K562 (cell line): ENCODE data around the gene CLCNKB. TPM values are rescaled to one million over a fixed set of nuclear protein-coding genes. Genes with fewer than 3 reads are reported as not detected.

Source experiments
- CBX1 ChIP-seq: sonication (generic); IDR thresholded peaks from 2 replicates; pipeline ENCODE4 v1.6.1; 2016; ENCODE audit warnings: antibody characterized with exemption, low read depth, mild to moderate bottlenecking
- CREB3L1 ChIP-seq: fragments of 450-650 bp; IDR thresholded peaks from 2 replicates; pipeline ENCODE4 v1.6.1; 2014; ENCODE audit warnings: low read depth, mild to moderate bottlenecking, moderate library complexity, borderline replicate concordance
- CTCF ChIP-seq, 3 experiments: IDR thresholded peaks in 2 of 3; conservative IDR thresholded peaks in 1 of 3; 2 replicates each; pipeline ENCODE4 v1.5.1; 2011 to 2012; ENCODE audit warnings: low read length in 3 of 3, mild to moderate bottlenecking in 3 of 3, control low read depth in 2 of 3, improper control_type of control experiment in 1 of 3, inconsistent platforms in 1 of 3, low read depth in 1 of 3, mixed read lengths in 1 of 3, moderate library complexity in 1 of 3; ENCODE audit not compliant: insufficient read depth in 2 of 3
- HLTF ChIP-seq: fragments of 450-650 bp; IDR thresholded peaks from 2 replicates; pipeline ENCODE4 v1.6.1; 2016
- KLF1 ChIP-seq: fragments of 450-650 bp; IDR thresholded peaks from 2 replicates; pipeline ENCODE4 v1.6.1; 2016; ENCODE audit warnings: missing genetic modification characterization, missing compliant biosample characterization
- MAZ ChIP-seq, 2 experiments: fragments of 450-650 bp in 1 of 2; sonication (generic) in 1 of 2; formaldehyde crosslinking; IDR thresholded peaks in 1 of 2; conservative IDR thresholded peaks in 1 of 2; 2 replicates each; pipeline versions ENCODE4 v1.4.0 to v1.5.0; 2020; ENCODE audit warnings: mild to moderate bottlenecking in 1 of 2, missing genetic modification reagents in 1 of 2
- NCOR1 ChIP-seq: fragments of 450-650 bp; IDR thresholded peaks from 2 replicates; pipeline ENCODE4 v1.6.1; 2016; ENCODE audit warnings: mild to moderate bottlenecking, moderate library complexity
- POLR2G ChIP-seq: fragments of 200-400 bp; formaldehyde crosslinking; IDR thresholded peaks from 2 replicates; pipeline ENCODE4 v1.6.1; 2017; ENCODE audit warnings: low read depth, mild to moderate bottlenecking, antibody characterized with exemption, low read length, moderate library complexity
- RBM34 ChIP-seq: fragments of 200-400 bp; formaldehyde crosslinking; IDR thresholded peaks from 2 replicates; pipeline ENCODE4 v1.6.1; 2018; ENCODE audit warnings: low read length, borderline replicate concordance; ENCODE audit not compliant: insufficient read depth
- ZBTB7A ChIP-seq: IDR thresholded peaks from 2 replicates; pipeline ENCODE4 v1.6.1; 2011; ENCODE audit warnings: low read depth, mild to moderate bottlenecking, low read length, moderate library complexity, borderline replicate concordance; ENCODE audit not compliant: control insufficient read depth
- ZNF253 ChIP-seq: fragments of 250-450 bp; sonication (Bioruptor Pico); conservative IDR thresholded peaks from 2 replicates; pipeline ENCODE4 v1.6.1; 2021; ENCODE audit warnings: mild to moderate bottlenecking
- ZNF398 ChIP-seq: fragments of 250-450 bp; sonication (Bioruptor Pico); IDR thresholded peaks from 2 replicates; pipeline ENCODE4 v1.8.0; 2021; ENCODE audit warnings: moderate library complexity, mild to moderate bottlenecking, inconsistent platforms
- ZNF445 ChIP-seq: fragments of 250-450 bp; sonication (Bioruptor Pico); IDR thresholded peaks from 2 replicates; pipeline ENCODE4 v1.4.0; 2020; ENCODE audit warnings: low read depth, mild to moderate bottlenecking, moderate library complexity
- polyA plus RNA-seq, 8 experiments: library from polyadenylated mRNA; depleted of rRNA in 4 of 8; stranded (reverse) in 5 of 8; unstranded in 3 of 8; fragments of >200 nt; fragmentation: Nextera tagmentation in 2 of 8; fragmentation: Illumina TruSeq in 1 of 8; extraction: Ambion mirVana in 2 of 8; extraction: Trizol in 1 of 8; gene quantifications; 2 replicates each; pipeline versions ENCODE4 v1.2.1 to v1.2.3, GENCODE V29; 2011 to 2014; ENCODE audit warnings: inconsistent platforms in 1 of 8, missing spikeins in 1 of 8
- total RNA-seq, 7 experiments: library from RNA; depleted of rRNA in 6 of 7; stranded (reverse); fragments of >200 nt in 6 of 7; fragmentation: Illumina TruSeq in 2 of 7; extraction: Trizol in 2 of 7; gene quantifications; 2 replicates each; pipeline versions ENCODE4 v1.2.1 to v1.2.3, GENCODE V29; 2011 to 2021; ENCODE audit warnings: low replicate concordance in 1 of 7

Gene CLCNKB
- total and polyA plus RNA-seq, 9 of the 15 experiments (the other 6 are each of a cell fraction or from before 2014, with no cell fraction given), result 0.08 to 1.7 (median 0.64) TPM

GRCh38 chr1:16072616-16073484 is 29.3 kb downstream of the CLCNKB start (continued):
- TF ChIP-seq ZNF398 (CRISPR knock-in tag), result no peak
- TF ChIP-seq MAZ (CRISPR knock-in tag; conservative IDR thresholded peaks at IDR 0.05 in 1 of 2, IDR thresholded peaks at IDR 0.05 in 1 of 2), result 0 out of 4 replicates have a peak, but pooled peaks of 1 of the 2 experiments have one; percentile 4
- no peak for TF ChIP-seq RBM34
- peak in 1 of 3 experiments; percentile 7; a peak in 1 of 6 replicates for TF ChIP-seq CTCF (IDR thresholded peaks at IDR 0.05 in 2 of 3, conservative IDR thresholded peaks at IDR 0.05 in 1 of 3; ENCODE audit: insufficient read depth in 2 of 3, low read depth in 1 of 3, low read length in 3 of 3)
- TF ChIP-seq NCOR1, result no peak
- TF ChIP-seq CREB3L1, result no peak
- TF ChIP-seq HLTF, result no peak
- TF ChIP-seq CBX1, result 0 out of 2 replicates have a peak, but pooled peaks have one; percentile 9
- TF ChIP-seq ZBTB7A, result 0 out of 2 replicates have a peak, but pooled peaks have one; percentile 33
- TF ChIP-seq POLR2G, result peak; percentile 72
- TF ChIP-seq ZNF253, result no peak
- TF ChIP-seq ZNF445 (CRISPR knock-in tag), result no peak
- no peak for TF ChIP-seq KLF1 (tag)
- TF ChIP-seq, all 486 proteins: peak for 19
